Pancreas (tissue), 10 donors: ENCODE measurements around the gene ZDHHC20. TPM values are rescaled to one million over a fixed set of nuclear protein-coding genes. Genes with fewer than 3 reads are reported as not detected.

Experiments
- ATAC-seq, 4 donors: fragments of 200-7000 bp; cut with Tn5 transposase; one replicate each; pipeline versions ENCODE4 v1.8.0 to v1.9.1; 2020; ENCODE audit warnings: mild to moderate bottlenecking in 4 of 4, moderate library complexity in 4 of 4
- DNase-seq, 6 donors: peaks; one replicate each; pipeline ENCODE4 v3.0.0-alpha.2; 2020
- FAIRE-seq: peaks from 2 replicates; lab custom pipeline; 2012; peaks lifted over from hg19 to GRCh38; lab: Jason Lieb, UNC
- H3K27ac ChIP-seq, 4 donors: fragments of 200-600 bp; sonication (generic); 1 replicate in 3 of 4; 2 replicates in 1 of 4; pipeline versions ENCODE4 v1.5.0 to v1.8.0; 2020
- H3K27me3 ChIP-seq, 4 donors: fragments of 200-600 bp; one replicate each; pipeline ENCODE4 v1.8.0; 2021
- H3K36me3 ChIP-seq, 3 donors: fragments of 200-600 bp; sonication (generic) in 1 of 3; one replicate each; pipeline versions ENCODE4 v1.5.0 to v1.8.0; 2020 to 2021
- H3K4me1 ChIP-seq, 3 donors: fragments of 200-600 bp; one replicate each; pipeline ENCODE4 v1.8.0; 2021
- H3K4me3 ChIP-seq, 4 donors: fragments of 200-600 bp; sonication (generic) in 2 of 4; one replicate each; pipeline versions ENCODE4 v1.5.0 to v1.8.0; 2020 to 2021
- H3K9me3 ChIP-seq, 4 donors: fragments of 200-600 bp; one replicate each; pipeline ENCODE4 v1.8.0; 2021
- WGBS, 2 donors: extraction: QIAGEN DNeasy Blood & Tissue Kit; methylation state at CpG; one replicate each; pipeline ENCODE4 v1.1.7; 2013; 5-methylcytosine and 5-hydroxymethylcytosine counted together
- intact Hi-C, 3 donors: fragments of 100-400 bp; cut with DNase I; formaldehyde crosslinking; loops; one replicate each; pipeline versions ENCODE4 v1.11.1 to v1.14.2; 2022
- polyA plus RNA-seq, 2 donors: library from polyadenylated mRNA; stranded (reverse); fragments of 200-250 nt; gene quantifications; one replicate each; pipeline ENCODE4 v1.2.3, GENCODE V29; 2013
- total RNA-seq, 6 donors: library from RNA; stranded (reverse); fragmentation: NEBNext Ultra II Directional in 4 of 6; extraction: Animal tissue kit (Norgen Biotek cat#: 25700) in 4 of 6; gene quantifications; one replicate each; pipeline versions ENCODE4 v1.2.1 to v1.2.4, GENCODE V29; 2021 to 2023
- TF ChIP-seq, protein P1 (sequence below), 4 donors: fragments of 200-600 bp; sonication (generic) in 3 of 4; IDR thresholded peaks; one replicate each; pipeline versions ENCODE4 v1.5.0 to v1.8.0; 2021; ENCODE audit warnings: antibody characterized with exemption in 4 of 4
- donor health status: healthy with polysubstance abuse.
- donor health status: DM: no; HTN: no; CAD: no; lungs with moderate emphysema.
- donor health status: DM: no; HTN: no; CAD: no.
- donor health status: control.
- donor health status: control.
- donor health status: Bipolar disorder and iron deficiency.
- donor health status: DM: yes; HTN: yes; CAD: no.
- donor health status: DM: no; HTN: no; CAD: no.
- donor health status: DM: no; HTN: no; CAD: no.
- donor health status: DM: yes; HTN: yes; CAD: no.

The ZDHHC20 gene, protein sequence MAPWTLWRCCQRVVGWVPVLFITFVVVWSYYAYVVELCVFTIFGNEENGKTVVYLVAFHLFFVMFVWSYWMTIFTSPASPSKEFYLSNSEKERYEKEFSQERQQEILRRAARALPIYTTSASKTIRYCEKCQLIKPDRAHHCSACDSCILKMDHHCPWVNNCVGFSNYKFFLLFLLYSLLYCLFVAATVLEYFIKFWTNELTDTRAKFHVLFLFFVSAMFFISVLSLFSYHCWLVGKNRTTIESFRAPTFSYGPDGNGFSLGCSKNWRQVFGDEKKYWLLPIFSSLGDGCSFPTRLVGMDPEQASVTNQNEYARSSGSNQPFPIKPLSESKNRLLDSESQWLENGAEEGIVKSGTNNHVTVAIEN
- total RNA-seq (10 to 100 TPM; 11.0 to 30.1 (median 16.8) TPM), polyA plus RNA-seq (1 to 10 TPM; 4.6 to 9.4 TPM)

GRCh38 chr13:21458813-21459701, at the start of gene ZDHHC20:
ZDHHC20 (minus strand) TSS chr13:21459303; CDS start chr13:21459171, 132 bp downstream.
- peak; percentile 85 to 99 (median 94) for DNase-seq
- Histone ChIP-seq H3K4me3 (peak within 1 kb of the TSS; percentile 80 to 100 (median 96)), H3K9me3 (no peaks in the 10 kb centered on the region), H3K36me3 (no peaks in the 10 kb centered on the region), H3K4me1 (peaks cover 0 to 14% (median 0%) of the 10 kb centered on the region in 3 donors), H3K27ac (peak within 1 kb of the TSS; percentile 79 to 92 (median 90)), H3K27me3 (no peaks in the 10 kb centered on the region)
- FAIRE-seq: no peak
- ATAC-seq: peak; percentile 94 to 97 (median 94)
- WGBS, 2 donors: 0% methylated on average over 89 to 107 of the region's 107 CpGs
- TF ChIP-seq, protein P1, sequence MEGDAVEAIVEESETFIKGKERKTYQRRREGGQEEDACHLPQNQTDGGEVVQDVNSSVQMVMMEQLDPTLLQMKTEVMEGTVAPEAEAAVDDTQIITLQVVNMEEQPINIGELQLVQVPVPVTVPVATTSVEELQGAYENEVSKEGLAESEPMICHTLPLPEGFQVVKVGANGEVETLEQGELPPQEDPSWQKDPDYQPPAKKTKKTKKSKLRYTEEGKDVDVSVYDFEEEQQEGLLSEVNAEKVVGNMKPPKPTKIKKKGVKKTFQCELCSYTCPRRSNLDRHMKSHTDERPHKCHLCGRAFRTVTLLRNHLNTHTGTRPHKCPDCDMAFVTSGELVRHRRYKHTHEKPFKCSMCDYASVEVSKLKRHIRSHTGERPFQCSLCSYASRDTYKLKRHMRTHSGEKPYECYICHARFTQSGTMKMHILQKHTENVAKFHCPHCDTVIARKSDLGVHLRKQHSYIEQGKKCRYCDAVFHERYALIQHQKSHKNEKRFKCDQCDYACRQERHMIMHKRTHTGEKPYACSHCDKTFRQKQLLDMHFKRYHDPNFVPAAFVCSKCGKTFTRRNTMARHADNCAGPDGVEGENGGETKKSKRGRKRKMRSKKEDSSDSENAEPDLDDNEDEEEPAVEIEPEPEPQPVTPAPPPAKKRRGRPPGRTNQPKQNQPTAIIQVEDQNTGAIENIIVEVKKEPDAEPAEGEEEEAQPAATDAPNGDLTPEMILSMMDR (IDR thresholded peaks at IDR 0.05): no peak
- intact Hi-C loops: no loop called here

DNA sequence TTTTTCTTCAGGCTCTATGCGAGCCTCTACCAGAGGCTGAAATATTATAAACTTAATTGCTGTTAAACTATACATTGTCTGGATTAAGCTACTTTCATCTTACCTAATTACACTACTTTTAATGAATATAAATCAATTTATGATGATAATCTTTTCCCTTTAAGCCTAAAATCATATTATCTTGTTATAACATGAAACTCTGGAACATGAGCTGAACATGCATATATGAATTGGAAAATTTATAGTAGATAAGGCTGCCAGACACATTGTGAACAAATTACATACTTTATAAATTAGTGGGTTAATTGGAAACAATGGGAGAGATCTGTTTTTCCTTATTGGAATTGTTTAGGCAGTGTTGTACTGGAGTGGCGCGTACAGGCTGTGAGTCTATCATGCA, 45.3 kb upstream of the ZDHHC20 start:
- no peak overlapping the region for H3K4me3 ChIP-seq
- intact Hi-C loops: no loop called here
- H3K27ac ChIP-seq: no peak overlapping the region
- no peaks in the 10 kb centered on the region for H3K4me1 ChIP-seq
- TF ChIP-seq, protein P1 (IDR thresholded peaks at IDR 0.05): no peak
- no peaks in the 10 kb centered on the region for H3K9me3 ChIP-seq
- H3K27me3 ChIP-seq: no peaks in the 10 kb centered on the region
- DNase-seq (no peak), ATAC-seq (no peak), FAIRE-seq (no peak)
- 95 to 96% methylated on average over 3 of the region's 3 CpGs for WGBS, 2 donors
- peaks cover 0 to 11% (median 0%) of the 10 kb centered on the region in 3 donors for H3K36me3 ChIP-seq

DNA sequence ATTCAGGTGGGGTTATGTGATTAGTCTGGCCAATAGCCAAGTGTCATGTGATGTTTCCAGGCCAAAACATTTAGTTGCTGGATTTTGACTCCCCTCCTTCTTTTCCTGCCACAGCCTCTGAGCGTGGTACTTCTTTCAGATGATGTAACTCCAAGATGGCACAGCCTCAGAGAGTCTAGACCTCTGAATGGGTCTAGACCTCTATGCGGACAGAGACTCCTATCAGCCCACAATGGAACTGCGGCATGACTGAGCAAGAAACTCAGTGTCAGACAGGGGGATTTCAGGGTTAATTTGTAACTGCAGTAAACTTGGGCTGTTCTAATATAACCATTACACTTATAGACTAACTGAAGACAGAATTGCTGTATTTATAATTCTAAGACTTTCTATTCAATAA, 42.6 kb upstream of the ZDHHC20 start:
- Histone ChIP-seq H3K27me3 (no peaks in the 10 kb centered on the region), H3K36me3 (peaks cover 0 to 4% (median 0%) of the 10 kb centered on the region in 3 donors), H3K27ac (no peak overlapping the region), H3K9me3 (no peaks in the 10 kb centered on the region), H3K4me3 (no peak overlapping the region), H3K4me1 (no peaks in the 10 kb centered on the region)
- TF ChIP-seq, protein P1 (IDR thresholded peaks at IDR 0.05): no peak
- intact Hi-C loops: no loop called here
- ATAC-seq (no peak), DNase-seq (no peak), FAIRE-seq (no peak)
- 96 to 97% methylated on average over 3 of the region's 3 CpGs for WGBS, 2 donors

GRCh38 chr13:21486322-21486721, 27.2 kb upstream of the ZDHHC20 start:
- no peak for DNase-seq
- no peak overlapping the region for H3K4me3 ChIP-seq
- no peak overlapping the region for H3K27ac ChIP-seq
- no peaks in the 10 kb centered on the region for H3K4me1 ChIP-seq
- TF ChIP-seq, protein P1 (IDR thresholded peaks at IDR 0.05): no peak
- H3K9me3 ChIP-seq: peaks cover 0 to 5% (median 0%) of the 10 kb centered on the region in 4 donors
- H3K27me3 ChIP-seq: no peaks in the 10 kb centered on the region
- WGBS, 2 donors: 97 to 99% methylated on average over 4 of the region's 4 CpGs
- FAIRE-seq: no peak
- H3K36me3 ChIP-seq: no peaks in the 10 kb centered on the region
- intact Hi-C loops: loop anchor here in 1 of 3 donors (10.0 kb wide), 1 partner anchor 192 kb away; no protein-coding TSS in a partner anchor
- no peak for ATAC-seq
